Measurements from ENCODE around the gene COX14. TPM values are rescaled to one million over a fixed set of nuclear protein-coding genes. Genes with fewer than 3 reads are reported as not detected.
A peak's percentile ranks its signal among the peaks of the same experiment; 100 is the strongest.

Gene COX14
- polyA plus RNA-seq, 3 donors = 63.8 to 257 (median 231) TPM

DNA sequence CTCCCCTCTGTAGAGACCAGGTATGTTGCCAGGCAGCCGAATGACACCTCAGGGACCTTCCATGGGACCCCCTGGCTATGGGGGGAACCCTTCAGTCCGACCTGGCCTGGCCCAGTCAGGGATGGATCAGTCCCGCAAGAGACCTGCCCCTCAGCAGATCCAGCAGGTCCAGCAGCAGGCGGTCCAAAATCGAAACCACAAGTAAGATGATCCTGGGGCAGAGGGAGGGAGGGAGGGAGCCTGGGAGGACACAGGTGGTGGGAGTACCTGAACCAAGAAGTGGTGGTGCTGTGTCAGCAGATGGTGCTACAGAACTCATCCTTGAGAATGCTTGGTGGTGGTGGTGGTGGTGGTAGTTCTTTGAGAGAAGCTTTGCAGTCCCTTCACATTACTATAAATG lies 25.9 kb upstream of the COX14 start:
- no peak overlapping the region for H3K9ac ChIP-seq (ENCODE audit: insufficient read depth, low read length, poor library complexity, severe bottlenecking)

DNA sequence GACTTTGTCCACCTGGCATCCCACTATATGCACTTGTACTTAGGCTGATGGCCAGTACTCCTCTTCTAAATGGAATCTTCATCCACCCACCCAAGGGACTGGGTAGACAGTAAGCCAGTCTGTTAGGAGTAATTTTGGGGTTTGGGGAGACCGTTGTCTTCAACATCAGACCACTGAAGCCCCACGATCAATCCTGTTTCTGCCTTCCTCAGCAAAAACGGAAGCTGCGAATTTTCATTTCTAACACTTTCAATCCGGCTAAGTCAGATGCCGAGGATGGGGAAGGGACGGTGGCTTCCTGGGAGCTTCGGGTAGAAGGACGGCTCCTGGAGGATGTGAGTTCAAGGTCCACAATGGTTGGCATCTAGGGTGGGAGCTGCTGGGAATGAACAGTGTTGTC lies 24.9 kb upstream of the COX14 start:
- Histone ChIP-seq H3K27me3 (ENCODE audit: control insufficient read depth in 2 of 2, insufficient read depth in 2 of 2, low read length in 2 of 2) (no peaks in the 10 kb centered on the region), H2AFZ (ENCODE audit: insufficient read depth, low read depth, low read length, poor library complexity, severe bottlenecking) (no peak overlapping the region), H3K9ac (ENCODE audit: insufficient read depth, low read length, poor library complexity, severe bottlenecking) (no peak overlapping the region), H3K9me3 (replicated peaks in 1 of 2; ENCODE audit: control insufficient read depth in 1 of 2, insufficient read depth in 1 of 2, low read length in 2 of 2) (no peaks in the 10 kb centered on the region), H4K20me1 (ENCODE audit: insufficient read depth, low read length) (no peaks in the 10 kb centered on the region), H3K36me3 (replicated peaks in 1 of 2; ENCODE audit: control insufficient read depth in 1 of 2, insufficient read depth in 2 of 2, low read length in 2 of 2) (peaks cover 37 to 52% of the 10 kb centered on the region in 2 donors), H3K4me3 (replicated peaks in 1 of 3; ENCODE audit: low read depth in 2 of 3, low read length in 3 of 3) (no peak overlapping the region), H3K4me1 (ENCODE audit: control insufficient read depth in 1 of 2, insufficient read depth in 2 of 2, low read length in 2 of 2) (peaks cover 11 to 14% of the 10 kb centered on the region in 2 donors), H3K27ac (ENCODE audit: low read depth in 1 of 2, low read length in 2 of 2) (no peak overlapping the region), H3K79me2 (ENCODE audit: insufficient read depth, low read length) (peaks cover 13% of the 10 kb centered on the region), H3K4me2 (replicated peaks; ENCODE audit: extremely low read depth, low read length, poor library complexity, severe bottlenecking) (no peak overlapping the region)
- no peak for DNase-seq
- intact Hi-C loops (cut with micrococcal nuclease) = no loop called here
- H3K27me3 Mint-ChIP-seq (ENCODE audit: low read depth in 3 of 3) = peaks cover 0 to 2% (median 1%) of the 10 kb centered on the region in 3 donors
- peaks cover 21% of the 10 kb centered on the region for H3K4me1 Mint-ChIP-seq
- H3K36me3 Mint-ChIP-seq = peaks cover 49 to 50% of the 10 kb centered on the region in 2 donors
- WGBS (ENCODE audit: insufficient coverage) = 100% methylated on average over 5 of the region's 9 CpGs
- no peak overlapping the region for H3K4me3 Mint-ChIP-seq
- TF ChIP-seq, protein P1, sequence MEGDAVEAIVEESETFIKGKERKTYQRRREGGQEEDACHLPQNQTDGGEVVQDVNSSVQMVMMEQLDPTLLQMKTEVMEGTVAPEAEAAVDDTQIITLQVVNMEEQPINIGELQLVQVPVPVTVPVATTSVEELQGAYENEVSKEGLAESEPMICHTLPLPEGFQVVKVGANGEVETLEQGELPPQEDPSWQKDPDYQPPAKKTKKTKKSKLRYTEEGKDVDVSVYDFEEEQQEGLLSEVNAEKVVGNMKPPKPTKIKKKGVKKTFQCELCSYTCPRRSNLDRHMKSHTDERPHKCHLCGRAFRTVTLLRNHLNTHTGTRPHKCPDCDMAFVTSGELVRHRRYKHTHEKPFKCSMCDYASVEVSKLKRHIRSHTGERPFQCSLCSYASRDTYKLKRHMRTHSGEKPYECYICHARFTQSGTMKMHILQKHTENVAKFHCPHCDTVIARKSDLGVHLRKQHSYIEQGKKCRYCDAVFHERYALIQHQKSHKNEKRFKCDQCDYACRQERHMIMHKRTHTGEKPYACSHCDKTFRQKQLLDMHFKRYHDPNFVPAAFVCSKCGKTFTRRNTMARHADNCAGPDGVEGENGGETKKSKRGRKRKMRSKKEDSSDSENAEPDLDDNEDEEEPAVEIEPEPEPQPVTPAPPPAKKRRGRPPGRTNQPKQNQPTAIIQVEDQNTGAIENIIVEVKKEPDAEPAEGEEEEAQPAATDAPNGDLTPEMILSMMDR (IDR thresholded peaks at IDR 0.05) = no peak
- no peaks in the 10 kb centered on the region for H3K9me3 Mint-ChIP-seq
- H3K27ac Mint-ChIP-seq = no peak overlapping the region

More for the DNA sequence above, 25.9 kb upstream of the COX14 start:
- Histone ChIP-seq H3K79me2 (ENCODE audit: insufficient read depth, low read length) (peaks cover 13% of the 10 kb centered on the region), H3K27me3 (ENCODE audit: control insufficient read depth in 2 of 2, insufficient read depth in 2 of 2, low read length in 2 of 2) (no peaks in the 10 kb centered on the region), H4K20me1 (ENCODE audit: insufficient read depth, low read length) (no peaks in the 10 kb centered on the region), H3K4me2 (replicated peaks; ENCODE audit: extremely low read depth, low read length, poor library complexity, severe bottlenecking) (peak overlapping the region; percentile 76), H2AFZ (ENCODE audit: insufficient read depth, low read depth, low read length, poor library complexity, severe bottlenecking) (peak overlapping the region; percentile 97), H3K9me3 (replicated peaks in 1 of 2; ENCODE audit: control insufficient read depth in 1 of 2, insufficient read depth in 1 of 2, low read length in 2 of 2) (no peaks in the 10 kb centered on the region), H3K36me3 (replicated peaks in 1 of 2; ENCODE audit: control insufficient read depth in 1 of 2, insufficient read depth in 2 of 2, low read length in 2 of 2) (peaks cover 30 to 42% of the 10 kb centered on the region in 2 donors), H3K27ac (ENCODE audit: low read depth in 1 of 2, low read length in 2 of 2) (peak overlapping the region in 1 of 2 donors; percentile 93), H3K4me1 (ENCODE audit: control insufficient read depth in 1 of 2, insufficient read depth in 2 of 2, low read length in 2 of 2) (peaks cover 11 to 14% of the 10 kb centered on the region in 2 donors), H3K4me3 (replicated peaks in 1 of 3; ENCODE audit: low read depth in 2 of 3, low read length in 3 of 3) (peak overlapping the region in 2 of 3 experiments; percentile 82 to 95)
- WGBS (ENCODE audit: insufficient coverage) = 86% methylated on average over 3 of the region's 5 CpGs
- Mint-ChIP-seq H3K36me3 (peaks cover 40 to 42% of the 10 kb centered on the region in 2 donors), H3K27me3 (ENCODE audit: low read depth in 3 of 3) (peaks cover 1 to 5% (median 3%) of the 10 kb centered on the region in 3 donors), H3K4me1 (peaks cover 21% of the 10 kb centered on the region), H3K4me3 (peak overlapping the region; percentile 83 to 89), H3K9me3 (peaks cover 0 to 2% (median 0%) of the 10 kb centered on the region in 7 donors), H3K27ac (peak overlapping the region in 5 of 7 donors; percentile 1 to 91 (median 88))
- TF ChIP-seq, protein P1 (IDR thresholded peaks at IDR 0.05) = no peak
- intact Hi-C loops (cut with micrococcal nuclease) = no loop called here
- DNase-seq = no peak
